Measurements from ENCODE around the gene MTF1. TPM values are rescaled to one million over a fixed set of nuclear protein-coding genes. Genes with fewer than 3 reads are reported as not detected.

Gene MTF1
- total and polyA plus RNA-seq, 2 experiments from 2014 or later: 2.1 to 14.4 TPM

DNA sequence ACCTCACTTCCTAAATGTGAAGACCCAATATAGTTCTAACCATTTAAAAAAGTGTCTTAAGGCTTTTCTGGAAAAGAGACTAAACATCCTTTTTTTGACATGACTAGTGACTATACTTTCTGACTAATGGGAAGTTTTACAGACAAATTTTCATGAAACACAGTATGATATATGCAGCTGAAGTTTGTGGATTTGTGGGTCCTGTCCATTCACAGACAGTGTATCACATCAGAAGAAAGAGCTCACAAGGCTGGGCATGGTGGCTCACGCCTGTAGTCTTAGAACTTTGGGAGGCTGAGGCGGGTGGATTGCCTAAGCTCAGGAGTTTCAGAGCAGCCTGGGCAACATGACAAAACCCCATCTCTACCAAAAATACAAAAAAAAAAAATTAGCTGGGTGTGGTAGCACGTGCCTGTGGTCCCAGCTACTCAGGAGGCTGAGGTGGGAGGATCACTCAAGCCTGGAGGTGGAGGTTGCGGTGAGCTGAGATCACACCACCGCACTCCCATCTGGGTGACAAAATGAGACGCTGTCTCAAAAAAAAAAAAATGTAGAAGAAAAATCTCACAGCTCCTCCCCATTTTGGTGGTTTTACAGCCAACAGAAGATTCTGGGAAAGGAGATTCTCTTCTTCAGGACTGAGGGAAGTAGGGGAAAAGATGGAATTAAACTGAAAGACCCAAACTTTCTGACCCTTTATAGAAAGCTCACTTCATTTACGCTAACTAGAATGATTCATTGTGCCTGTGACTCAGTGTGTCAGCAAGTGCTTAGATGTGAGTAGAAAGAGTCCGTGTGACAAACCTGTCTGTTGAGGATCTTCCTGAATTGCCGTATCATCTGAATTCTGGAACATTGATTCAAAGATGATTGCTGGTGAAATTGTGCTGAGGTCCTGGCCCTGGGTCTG lies 36.2 kb downstream of the MTF1 start:
- Histone ChIP-seq H4K20me1 (ENCODE audit: insufficient read depth) (no peaks in the 10 kb centered on the region), H3K9ac (no peak overlapping the region), H3F3A (ENCODE audit: insufficient read depth) (no peaks in the 10 kb centered on the region), H3K9me3 (ENCODE audit: low read depth) (no peaks in the 10 kb centered on the region), H2AFZ (no peak overlapping the region), H3K4me1 (ENCODE audit: insufficient read depth) (no peaks in the 10 kb centered on the region), H3K4me2 (ENCODE audit: unreplicated experiment) (no peak overlapping the region), H3K27ac (no peak overlapping the region; the same call in 1 of the 2 replicates), H3K9me2 (ENCODE audit: insufficient read depth) (no peaks in the 10 kb centered on the region), H3K79me2 (ENCODE audit: insufficient read depth) (peaks cover 14% of the 10 kb centered on the region), H3K36me3 (ENCODE audit: low read depth) (peaks cover 48% of the 10 kb centered on the region), H3K27me3 (replicated peaks; ENCODE audit: insufficient read depth) (no peaks in the 10 kb centered on the region), H3K4me3 (no peak overlapping the region)
- TF ChIP-seq EZH2phosphoT487 (IDR thresholded peaks at IDR 0.05; ENCODE audit: insufficient read depth, low read depth) (no peak), EZH2 (IDR thresholded peaks at IDR 0.05; ENCODE audit: insufficient read depth, poor library complexity, severe bottlenecking) (no peak)
- 78 to 79% methylated on average over 9 of the region's 9 CpGs for WGBS, 2 experiments (ENCODE audit: low coverage in 1 of 2, low lambda C conversion rate in 2 of 2, missing lambda C conversion rate in 2 of 2)
- DNase-seq: peak; percentile 44
- in situ Hi-C loops (cut with MboI): no loop called here

DNA sequence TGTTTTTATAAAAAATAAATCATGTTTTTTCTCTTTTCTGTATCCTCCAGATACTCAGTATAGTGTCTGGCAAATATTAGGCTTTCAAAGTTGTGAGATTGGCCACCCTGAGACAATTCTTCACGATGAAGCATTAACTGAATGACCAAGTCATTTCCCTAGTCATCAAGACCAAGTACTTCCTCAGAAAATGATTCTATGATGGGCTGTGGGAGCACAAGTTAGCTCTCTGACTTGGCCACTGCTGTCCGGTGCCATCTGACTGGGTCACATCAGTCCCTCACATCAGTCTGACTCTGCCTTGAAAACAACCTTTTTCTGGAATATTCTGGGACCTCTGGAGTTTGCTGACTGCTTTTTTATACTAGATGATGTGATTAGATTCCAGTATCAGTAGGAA lies 37.9 kb downstream of the MTF1 start:
- Histone ChIP-seq H3K27ac (no peak overlapping the region), H3K9me3 (ENCODE audit: low read depth) (no peaks in the 10 kb centered on the region), H2AFZ (no peak overlapping the region), H3K27me3 (replicated peaks; ENCODE audit: insufficient read depth) (no peaks in the 10 kb centered on the region), H3K4me2 (ENCODE audit: unreplicated experiment) (no peak overlapping the region), H3K79me2 (ENCODE audit: insufficient read depth) (peaks cover 20% of the 10 kb centered on the region), H4K20me1 (ENCODE audit: insufficient read depth) (no peaks in the 10 kb centered on the region), H3F3A (ENCODE audit: insufficient read depth) (no peaks in the 10 kb centered on the region), H3K4me3 (no peak overlapping the region), H3K9me2 (ENCODE audit: insufficient read depth) (no peaks in the 10 kb centered on the region), H3K4me1 (ENCODE audit: insufficient read depth) (no peaks in the 10 kb centered on the region), H3K9ac (no peak overlapping the region), H3K36me3 (ENCODE audit: low read depth) (peaks cover 49% of the 10 kb centered on the region)
- 98 to 99% methylated on average over 2 of the region's 2 CpGs for WGBS, 2 experiments (ENCODE audit: low coverage in 1 of 2, low lambda C conversion rate in 2 of 2, missing lambda C conversion rate in 2 of 2)
- in situ Hi-C loops (cut with MboI): no loop called here
- TF ChIP-seq EZH2phosphoT487 (IDR thresholded peaks at IDR 0.05; ENCODE audit: insufficient read depth, low read depth): no peak
- TF ChIP-seq EZH2 (IDR thresholded peaks at IDR 0.05; ENCODE audit: insufficient read depth, poor library complexity, severe bottlenecking): no peak
- DNase-seq: no peak

DNA sequence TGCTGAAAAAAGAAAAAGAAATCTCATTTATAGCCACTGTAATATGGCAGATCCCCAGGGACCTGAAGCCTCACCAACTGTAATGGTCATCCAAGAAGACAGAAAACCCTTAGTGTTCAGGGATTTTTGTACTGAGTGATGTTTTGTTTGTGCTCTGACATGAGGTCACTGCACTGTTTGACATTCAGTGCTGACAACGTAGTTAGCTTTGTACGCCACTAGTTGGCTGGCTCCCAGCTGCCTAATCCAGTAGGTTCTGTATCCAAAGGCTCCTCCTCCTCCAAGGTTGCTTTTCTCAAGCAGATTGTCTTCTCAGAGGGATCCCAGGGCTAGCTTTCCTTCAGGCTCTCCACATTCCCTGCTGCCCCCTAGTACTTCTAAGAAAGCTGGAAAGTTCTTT lies 41.9 kb downstream of the MTF1 start:
- H3K36me3 ChIP-seq (ENCODE audit: low read depth): peaks cover 40% of the 10 kb centered on the region
- no peak overlapping the region for H3K9ac ChIP-seq
- no peak for DNase-seq
- H3K9me2 ChIP-seq (ENCODE audit: insufficient read depth): no peaks in the 10 kb centered on the region
- H4K20me1 ChIP-seq (ENCODE audit: insufficient read depth): no peaks in the 10 kb centered on the region
- no peaks in the 10 kb centered on the region for H3K27me3 ChIP-seq (replicated peaks; ENCODE audit: insufficient read depth)
- no peaks in the 10 kb centered on the region for H3K4me1 ChIP-seq (ENCODE audit: insufficient read depth)
- TF ChIP-seq EZH2phosphoT487 (IDR thresholded peaks at IDR 0.05; ENCODE audit: insufficient read depth, low read depth): no peak
- TF ChIP-seq EZH2 (IDR thresholded peaks at IDR 0.05; ENCODE audit: insufficient read depth, poor library complexity, severe bottlenecking): no peak
- H2AFZ ChIP-seq: no peak overlapping the region
- H3K27ac ChIP-seq: no peak overlapping the region
- no peaks in the 10 kb centered on the region for H3K9me3 ChIP-seq (ENCODE audit: low read depth)
- in situ Hi-C loops (cut with MboI): no loop called here
- H3K4me2 ChIP-seq (ENCODE audit: unreplicated experiment): no peak overlapping the region
- 48 to 50% methylated on average over 2 of the region's 2 CpGs for WGBS, 2 experiments (ENCODE audit: low coverage in 1 of 2, low lambda C conversion rate in 2 of 2, missing lambda C conversion rate in 2 of 2)
- peaks cover 9% of the 10 kb centered on the region; the same call in 1 of the 2 replicates for H3F3A ChIP-seq (ENCODE audit: insufficient read depth)
- peaks cover 44% of the 10 kb centered on the region for H3K79me2 ChIP-seq (ENCODE audit: insufficient read depth)
- no peak overlapping the region for H3K4me3 ChIP-seq

GRCh38 chr1:37814252-37814651 lies 45.1 kb downstream of the MTF1 start:
- TF ChIP-seq EZH2 (IDR thresholded peaks at IDR 0.05; ENCODE audit: insufficient read depth, poor library complexity, severe bottlenecking): no peak
- no peak for TF ChIP-seq EZH2phosphoT487 (IDR thresholded peaks at IDR 0.05; ENCODE audit: insufficient read depth, low read depth)
- H3K79me2 ChIP-seq (ENCODE audit: insufficient read depth): peaks cover 61% of the 10 kb centered on the region
- WGBS, 2 experiments (ENCODE audit: low coverage in 1 of 2, low lambda C conversion rate in 2 of 2, missing lambda C conversion rate in 2 of 2): 22 to 23% methylated on average over 7 of the region's 7 CpGs
- in situ Hi-C loops (cut with MboI): no loop called here
- H3K27me3 ChIP-seq (replicated peaks; ENCODE audit: insufficient read depth): no peaks in the 10 kb centered on the region
- H3K36me3 ChIP-seq (ENCODE audit: low read depth): peaks cover 15% of the 10 kb centered on the region
- no peak overlapping the region for H2AFZ ChIP-seq
- peak overlapping the region; percentile 27; the same call in 1 of the 2 replicates for H3K27ac ChIP-seq
- no peaks in the 10 kb centered on the region for H3K9me3 ChIP-seq (ENCODE audit: low read depth)
- peaks cover 26% of the 10 kb centered on the region for H3F3A ChIP-seq (ENCODE audit: insufficient read depth)
- H3K9me2 ChIP-seq (ENCODE audit: insufficient read depth): no peaks in the 10 kb centered on the region
- H3K4me1 ChIP-seq (ENCODE audit: insufficient read depth): peaks cover 15% of the 10 kb centered on the region
- H3K9ac ChIP-seq: peak overlapping the region; percentile 5; the same call in 1 of the 2 replicates
- H3K4me3 ChIP-seq: no peak overlapping the region
- no peak overlapping the region for H3K4me2 ChIP-seq (ENCODE audit: unreplicated experiment)
- no peaks in the 10 kb centered on the region for H4K20me1 ChIP-seq (ENCODE audit: insufficient read depth)
- DNase-seq: peak; percentile 42

Data from GM23248 (cell line).